ENCODE results near the gene EYA3.

The EYA3 gene

DNA sequence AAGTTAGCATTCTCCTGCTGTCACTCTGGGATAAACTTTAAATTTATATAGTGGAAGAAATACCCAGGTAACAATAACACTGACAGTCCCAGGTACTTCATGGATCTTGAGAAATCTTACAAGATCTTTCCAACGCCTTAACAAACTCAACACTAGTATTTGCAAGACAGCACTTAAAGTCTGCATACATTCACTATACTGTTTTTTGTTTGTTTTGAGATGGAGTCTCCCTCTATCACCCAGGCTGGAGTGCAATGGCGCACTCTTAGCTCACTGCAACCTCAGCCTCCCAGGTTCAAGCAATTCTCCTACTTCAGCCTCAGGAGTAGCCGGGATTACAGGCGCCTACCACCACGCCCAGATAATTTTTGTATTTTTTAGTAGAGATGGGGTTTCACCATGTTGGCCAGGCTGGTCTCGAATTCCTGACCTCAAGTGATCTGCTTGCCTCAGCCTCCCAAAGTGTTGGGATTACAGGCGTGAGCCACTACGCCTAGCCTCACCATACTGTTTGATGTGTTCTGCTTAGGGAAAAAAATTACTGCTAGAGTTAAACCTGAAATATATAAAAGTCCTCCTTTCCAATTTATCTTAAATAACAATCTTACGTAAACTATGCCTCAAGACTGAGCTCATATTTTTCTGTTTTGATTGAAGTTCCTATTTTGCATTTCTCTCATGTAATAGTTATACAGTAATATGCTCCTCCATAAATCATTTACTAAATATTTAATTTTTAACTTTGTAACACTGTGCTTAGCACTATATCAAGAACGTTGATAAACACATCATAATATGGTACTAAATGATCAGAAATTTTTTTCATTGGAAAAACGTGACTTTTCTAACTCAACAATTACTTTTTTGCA is 17.5 kb downstream of the EYA3 start:
- DNase-seq (ENCODE audit: low spot score): no peak

DNA sequence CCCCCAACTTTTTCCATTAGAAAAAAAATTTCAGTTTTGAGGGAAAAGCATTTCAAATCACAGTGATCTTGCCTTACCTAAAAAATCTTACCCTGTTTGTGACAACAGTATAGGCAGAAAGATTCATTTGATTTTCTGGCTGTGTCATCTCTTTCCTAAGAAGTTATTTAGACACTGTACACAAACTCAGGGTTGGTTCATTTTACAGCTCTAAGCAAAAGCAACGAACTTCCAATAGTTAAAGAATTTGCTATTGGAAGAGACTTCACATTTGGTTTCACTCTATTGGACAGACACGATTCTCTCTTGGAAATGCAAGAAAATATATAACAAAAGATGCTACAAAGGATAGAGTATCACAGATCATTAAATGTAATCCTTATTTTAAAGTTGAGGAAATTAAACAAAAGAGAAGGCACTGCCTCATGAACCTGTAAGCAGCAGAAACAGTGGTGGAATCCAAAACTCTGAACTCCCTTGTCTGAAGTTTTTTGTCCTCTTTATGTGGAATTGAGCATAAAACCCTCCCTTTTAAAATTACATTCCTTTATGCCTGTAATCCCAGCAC is 20.8 kb downstream of the EYA3 start:
- no peak for DNase-seq (ENCODE audit: low spot score)

DNA sequence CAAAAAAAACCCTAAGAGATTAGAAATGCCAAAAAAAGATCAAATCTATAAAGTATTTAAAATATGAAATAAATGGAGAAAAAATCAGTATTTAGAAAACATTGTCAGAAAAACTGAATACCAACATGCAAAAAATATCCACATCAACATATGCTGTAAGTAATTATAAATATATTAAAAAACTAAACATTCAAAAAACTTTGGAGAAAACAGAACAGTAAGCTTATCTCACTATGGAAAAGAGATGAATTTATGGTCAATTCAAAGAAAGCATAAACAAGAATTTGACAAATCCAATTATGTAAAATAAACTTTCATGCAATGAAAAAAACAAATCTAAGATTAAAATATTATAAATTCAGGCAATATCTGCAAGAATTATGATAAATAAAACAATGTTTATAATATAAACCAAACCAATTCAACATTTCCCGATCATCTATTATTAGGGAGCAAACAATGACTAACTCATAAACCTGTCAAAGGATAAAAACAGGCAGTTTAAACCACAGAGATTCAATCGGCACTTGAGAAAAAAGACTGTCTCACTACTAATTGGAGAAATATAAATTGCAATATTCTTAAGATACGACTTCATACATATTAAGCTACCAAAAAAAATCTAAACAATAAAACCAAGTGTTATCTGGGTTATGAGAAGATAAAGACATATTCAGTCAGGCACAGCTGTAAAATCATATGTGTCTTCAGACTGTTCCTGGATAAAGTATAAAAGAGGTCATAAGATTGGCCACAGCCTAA is 21.8 kb downstream of the EYA3 start:
- DNase-seq (ENCODE audit: low spot score): no peak

DNA sequence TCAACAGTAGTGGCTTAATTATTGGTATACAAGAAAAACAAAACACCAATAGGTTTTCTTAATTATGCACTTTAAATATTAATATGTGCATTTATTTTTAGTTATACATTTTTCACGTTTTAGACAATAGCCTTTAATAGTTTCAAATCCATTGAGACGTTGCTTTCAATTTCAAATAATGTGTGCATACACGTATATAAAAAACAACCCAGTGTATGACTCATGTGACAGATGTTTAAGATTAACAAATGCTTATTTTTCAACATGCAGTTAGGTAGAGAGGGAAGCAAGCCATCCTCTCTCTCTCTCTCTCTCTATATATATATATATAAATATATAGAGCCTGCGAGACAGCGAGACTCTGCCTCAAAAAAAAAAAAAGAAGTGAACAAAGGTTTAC is 24.3 kb downstream of the EYA3 start:
- no peak for DNase-seq (ENCODE audit: low spot score)

DNA sequence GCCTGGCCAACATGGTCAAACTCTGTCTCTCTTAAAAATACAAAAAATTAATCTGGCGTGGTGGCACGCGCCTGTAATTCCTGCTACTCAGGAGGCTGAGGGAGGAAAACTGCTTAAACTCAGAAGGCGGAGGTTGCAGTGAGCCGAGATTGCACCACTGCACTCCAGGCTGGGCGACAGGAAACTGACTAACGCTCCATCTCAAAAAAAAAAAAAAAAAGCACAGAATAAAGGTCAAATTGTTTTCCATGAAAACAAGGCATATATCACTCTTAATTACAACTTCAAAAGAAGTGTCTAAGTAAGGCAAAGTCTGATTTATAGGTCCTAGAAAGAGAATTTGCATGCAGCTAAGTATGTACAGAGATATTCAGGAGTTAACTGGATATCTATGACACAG is 25.6 kb downstream of the EYA3 start:
- DNase-seq (ENCODE audit: low spot score): no peak

GRCh38 chr1:28058971-28059878 is 29.2 kb downstream of the EYA3 start:
- DNase-seq (ENCODE audit: low spot score): no peak

- DNase-seq (ENCODE audit: low spot score): no peak
Observed at GRCh38 chr1:28058168-28058567, 30.2 kb downstream of the EYA3 start.

GRCh38 chr1:28056129-28056925 is 32.1 kb downstream of the EYA3 start:
- peak; percentile 7 for DNase-seq (ENCODE audit: low spot score)

DNA sequence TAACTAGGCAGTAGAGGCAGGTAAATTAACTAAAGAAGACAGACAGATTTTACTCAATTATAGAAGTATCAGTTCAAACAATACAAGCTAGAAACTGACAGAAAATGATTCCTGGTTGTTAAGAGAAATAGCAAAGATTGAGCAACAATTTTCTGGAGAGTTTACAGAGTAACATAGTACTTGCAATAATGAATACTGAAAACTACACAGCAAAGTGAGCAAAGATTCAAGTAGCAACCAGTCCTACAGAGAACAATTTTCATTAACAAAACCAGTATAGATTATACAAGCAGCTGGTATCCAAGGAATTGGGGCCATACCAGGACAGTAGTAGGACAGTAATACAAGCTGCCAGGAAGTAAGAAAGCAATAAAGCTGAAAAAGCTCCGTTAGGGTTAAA is 37.6 kb downstream of the EYA3 start:
- DNase-seq (ENCODE audit: low spot score): no peak

GRCh38 chr1:28046716-28047115 is 41.7 kb downstream of the EYA3 start:
- no peak for DNase-seq (ENCODE audit: low spot score)

DNA sequence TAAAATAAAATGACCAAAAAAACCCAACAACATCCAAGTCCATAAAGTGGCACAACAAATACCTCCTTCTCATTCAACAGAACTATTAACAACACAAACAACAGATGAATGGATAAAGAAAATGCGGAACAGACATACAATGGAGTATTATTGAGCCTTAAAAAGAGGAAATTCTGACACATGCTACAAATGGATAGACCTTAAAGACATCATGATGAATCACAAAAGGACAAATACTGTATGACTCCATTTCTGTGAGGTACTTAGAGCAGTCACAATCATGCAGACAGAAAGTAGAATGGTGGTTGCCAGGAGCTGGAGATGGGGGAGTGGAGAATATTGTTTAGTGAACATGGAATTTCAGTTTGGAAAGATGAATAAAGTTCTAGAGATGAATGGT is 42.6 kb downstream of the EYA3 start:
- no peak for DNase-seq (ENCODE audit: low spot score)

DNA sequence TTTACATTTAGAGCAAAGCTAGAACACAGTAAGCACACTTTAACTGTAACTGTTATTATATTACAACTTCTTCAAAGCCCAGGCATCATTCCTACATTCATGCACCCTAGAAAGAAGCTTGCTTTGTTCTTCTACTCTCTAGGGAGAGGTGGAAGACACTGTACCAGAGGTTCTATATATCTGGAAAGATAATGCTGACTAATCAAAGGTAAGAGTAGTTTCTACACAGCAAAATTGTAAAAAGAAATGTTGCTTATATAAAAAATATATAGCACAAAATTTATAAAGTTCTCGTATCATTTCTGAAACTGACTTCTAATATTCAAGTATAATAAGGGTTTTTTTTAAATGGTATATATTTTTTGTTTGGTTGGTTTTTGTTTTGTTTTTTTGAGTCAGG is 44.0 kb downstream of the EYA3 start:
- no peak for DNase-seq (ENCODE audit: low spot score)

DNA sequence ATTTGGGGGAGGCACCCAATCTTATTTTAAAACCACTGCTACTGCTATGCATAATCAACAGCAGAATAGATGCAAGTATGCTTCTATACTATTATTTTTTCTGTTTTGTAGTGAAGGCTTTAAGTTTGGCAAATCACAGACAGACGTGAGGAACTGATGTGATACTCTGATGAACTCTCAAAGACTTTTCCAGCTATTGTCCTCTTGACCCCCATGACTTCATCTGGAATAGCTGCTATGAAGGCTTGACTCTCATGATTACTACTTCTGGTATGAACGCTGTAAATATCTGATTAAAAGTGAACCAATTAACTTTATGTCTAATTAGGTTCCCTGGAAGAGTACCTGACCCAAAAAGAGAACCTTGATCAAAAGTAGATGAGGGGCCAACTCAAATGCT is 49.1 kb downstream of the EYA3 start:
- no peak for DNase-seq (ENCODE audit: low spot score)

- DNase-seq (ENCODE audit: low spot score): no peak
Observed at GRCh38 chr1:28037946-28038345, 50.5 kb downstream of the EYA3 start.

DNA sequence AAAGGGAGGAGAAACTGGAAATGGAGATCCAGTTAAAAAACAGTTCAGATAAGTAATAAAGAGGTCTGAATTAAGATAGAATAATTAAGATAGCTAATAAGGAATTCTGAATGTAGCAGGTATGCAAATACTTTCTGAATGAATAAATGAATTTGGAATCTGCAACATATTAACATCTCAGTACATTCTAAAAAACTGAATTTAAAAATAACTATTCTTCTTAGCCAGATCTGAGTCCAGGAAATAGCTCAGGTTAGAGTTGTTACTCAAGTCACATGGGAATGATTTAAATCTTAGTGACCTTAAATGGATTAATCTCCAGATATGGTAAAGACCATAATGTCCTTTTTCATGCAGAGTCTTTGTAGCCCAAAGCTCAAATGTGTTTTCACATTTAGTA is 51.2 kb downstream of the EYA3 start:
- DNase-seq (ENCODE audit: low spot score): no peak

GRCh38 chr1:28036431-28036830 is 52.0 kb downstream of the EYA3 start:
- DNase-seq (ENCODE audit: low spot score): no peak

GRCh38 chr1:28035420-28035819 is 53.0 kb downstream of the EYA3 start:
- no peak for DNase-seq (ENCODE audit: low spot score)

DNA sequence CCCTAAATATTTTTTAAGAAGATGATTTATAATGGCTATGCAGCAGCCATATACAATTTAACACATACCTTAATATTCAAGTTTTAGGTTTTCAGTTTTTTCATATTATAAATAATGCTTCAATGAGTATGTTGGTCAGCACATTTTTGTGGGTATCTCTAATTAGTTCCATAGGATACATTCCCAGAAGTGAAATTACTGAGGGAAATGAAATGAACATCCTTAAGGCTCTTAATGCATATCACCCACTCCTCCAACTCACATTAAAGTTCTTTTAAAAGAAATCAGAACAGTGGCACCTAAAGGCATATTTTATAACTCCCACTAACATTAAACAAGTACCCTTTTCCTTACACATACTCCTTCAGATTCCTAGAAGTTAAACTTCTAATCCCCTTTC is 56.1 kb downstream of the EYA3 start:
- DNase-seq (ENCODE audit: low spot score): no peak

GRCh38 chr1:28031173-28031572 is 57.2 kb downstream of the EYA3 start:
- no peak for DNase-seq (ENCODE audit: low spot score)

DNA sequence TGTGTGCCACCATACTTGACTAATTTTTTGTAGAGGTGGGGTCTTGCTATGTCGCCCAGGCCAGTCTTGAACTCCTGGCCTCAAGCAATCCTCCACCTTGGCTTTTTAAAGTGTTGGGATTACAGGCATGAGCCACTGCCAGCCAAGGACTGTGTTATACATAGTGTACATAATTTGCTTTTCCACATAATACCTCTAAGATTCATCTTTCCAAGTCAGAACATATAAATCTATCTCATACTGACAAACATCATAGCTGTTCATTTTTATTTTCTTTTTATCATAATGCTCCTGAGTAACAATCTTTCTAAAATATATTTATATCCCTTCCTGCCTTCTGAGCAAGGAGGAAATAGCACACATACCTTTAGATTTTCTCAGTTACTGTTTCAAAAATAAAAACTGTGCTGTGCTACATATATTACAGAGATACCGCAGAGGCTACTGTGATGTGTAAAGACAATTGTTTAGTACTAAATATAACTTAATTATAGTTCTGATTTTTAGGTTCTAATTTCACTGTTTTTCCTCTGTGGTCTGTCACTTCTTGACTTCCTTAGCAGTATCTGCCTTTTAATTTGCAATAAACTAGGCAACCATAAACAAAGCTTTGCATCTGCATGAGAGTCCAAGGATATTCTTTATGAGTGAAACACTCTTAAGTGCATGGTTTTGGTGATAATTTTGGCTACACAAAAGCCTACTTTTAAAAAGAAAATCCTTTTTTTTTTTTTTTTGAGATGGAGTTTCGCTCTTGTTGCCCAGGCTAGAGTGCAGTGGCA is 59.3 kb downstream of the EYA3 start:
- DNase-seq (ENCODE audit: low spot score): no peak
